K562 (cell line): ENCODE measurements around the gene RAMP2. TPM values are rescaled to one million over a fixed set of nuclear protein-coding genes. Genes with fewer than 3 reads are reported as not detected.

Source experiments
- ATAC-seq: fragments of 200-7000 bp; cut with Tn5 transposase; 3 replicates; pipeline ENCODE4 v1.9.1; 2020; ENCODE audit warnings: moderate library complexity
- BruUV-seq: library from RNA; stranded (reverse); fragments of 400-500 nt; replicated peaks from 2 replicates; lab custom pipeline; 2021; lab: Mats Ljungman, UMichigan
- CTCF ChIA-PET: fragments of 300-600 bp; formaldehyde crosslinking; extraction: SDS; loops from one replicate; lab custom pipeline; 2021; ENCODE audit warnings: low intra/inter-chr PET ratio; lab: Yijun Ruan, JAX
- POLR2A ChIA-PET: fragments of 300-600, 350-650 bp; sonication (Branson Sonifier 250); formaldehyde crosslinking; extraction: SDS; loops from one replicate; lab custom pipeline; 2021; ENCODE audit warnings: antibody characterized with exemption, inconsistent platforms; lab: Yijun Ruan, JAX
- DNase-seq, 4 experiments: peaks; one replicate each; pipeline versions ENCODE4 v3.0.0 to v3.0.0-alpha.2; 2011 to 2018; ENCODE audit warnings: low spot score in 3 of 4, mixed read lengths in 3 of 4; ENCODE audit errors: extremely low read depth in 1 of 4
- FAIRE-seq: peaks from 2 replicates; lab custom pipeline; 2011; peaks lifted over from hg19 to GRCh38; lab: Jason Lieb, UNC
- H2AFZ ChIP-seq: 2 replicates; pipeline ENCODE4 v1.6.0; 2011; ENCODE audit warnings: low read depth, low read length, control low read depth, inconsistent platforms
- H3K27ac ChIP-seq: fragments of 200-600 bp; 3 replicates; pipeline ENCODE4 v1.8.0; 2011; ENCODE audit warnings: low read depth, mild to moderate bottlenecking, control low read depth, inconsistent platforms, low read length, moderate library complexity, mixed read lengths; ENCODE audit errors: extremely low read depth
- H3K27me3 ChIP-seq, 2 experiments: fragments of 300-600 bp in 1 of 2; 2 replicates in 1 of 2; 3 replicates in 1 of 2; pipeline versions ENCODE4 v1.6.0 to v1.8.0; 2011; ENCODE audit warnings: inconsistent platforms in 2 of 2, low read length in 2 of 2, mild to moderate bottlenecking in 1 of 2, mixed read lengths in 1 of 2, moderate library complexity in 1 of 2; ENCODE audit not compliant: control insufficient read depth in 2 of 2, insufficient read depth in 2 of 2
- H3K36me3 ChIP-seq: fragments of 300-600 bp; 3 replicates; pipeline ENCODE4 v1.8.0; 2011; ENCODE audit warnings: mild to moderate bottlenecking, low read length, inconsistent platforms; ENCODE audit not compliant: control insufficient read depth, insufficient read depth
- H3K4me1 ChIP-seq, 2 experiments: fragments of 200-600 bp in 1 of 2; replicated peaks in 1 of 2; 2 replicates in 1 of 2; 3 replicates in 1 of 2; pipeline versions ENCODE4 v1.5.1 to v1.8.0; 2011; ENCODE audit warnings: inconsistent platforms in 2 of 2, low read length in 2 of 2, mild to moderate bottlenecking in 1 of 2, mixed read lengths in 1 of 2, moderate library complexity in 1 of 2; ENCODE audit not compliant: control insufficient read depth in 2 of 2, insufficient read depth in 2 of 2
- H3K4me2 ChIP-seq: 2 replicates; pipeline ENCODE4 v1.6.1; 2011; ENCODE audit warnings: low read length, control low read depth, inconsistent platforms, mixed read lengths; ENCODE audit not compliant: insufficient read depth
- H3K4me3 ChIP-seq: fragments of 200-600 bp; sonication (generic), shearing (Covaris generic); 2 replicates; pipeline ENCODE4 v1.5.1; 2016; ENCODE audit warnings: control low read depth, inconsistent platforms
- H3K79me2 ChIP-seq: fragments of 200-600 bp; 3 replicates; pipeline ENCODE4 v1.8.0; 2011; ENCODE audit warnings: low read length, inconsistent platforms; ENCODE audit not compliant: control insufficient read depth, insufficient read depth
- H3K9ac ChIP-seq, 2 experiments: 2 replicates each; pipeline versions ENCODE4 v1.6.0 to v1.6.1; 2011; ENCODE audit warnings: low read depth in 2 of 2, low read length in 2 of 2, control low read depth in 1 of 2, inconsistent platforms in 1 of 2, mild to moderate bottlenecking in 1 of 2, mixed read lengths in 1 of 2; ENCODE audit not compliant: insufficient read depth in 1 of 2
- H3K9me1 ChIP-seq: one replicate; pipeline ENCODE4 v1.6.0; 2011; ENCODE audit warnings: inconsistent platforms, mild to moderate bottlenecking, low read length, moderate library complexity; ENCODE audit not compliant: control insufficient read depth, insufficient read depth
- H3K9me3 ChIP-seq: replicated peaks from 2 replicates; pipeline ENCODE4 v1.5.1; 2011; ENCODE audit warnings: low read depth, low read length, inconsistent platforms; ENCODE audit not compliant: control insufficient read depth, insufficient read depth
- H4K20me1 ChIP-seq: replicated peaks from 2 replicates; pipeline ENCODE4 v1.6.1; 2011; ENCODE audit warnings: low read length, inconsistent platforms, mixed read lengths; ENCODE audit not compliant: control insufficient read depth, insufficient read depth
- MAFG ChIP-seq: fragments of 450-650 bp; conservative IDR thresholded peaks from 2 replicates; pipeline ENCODE4 v1.6.1; 2016; ENCODE audit warnings: missing genetic modification characterization, missing compliant biosample characterization
- SMARCE1 ChIP-seq: fragments of 450-650 bp; IDR thresholded peaks from 2 replicates; pipeline ENCODE4 v1.7.1; 2016; ENCODE audit warnings: mild to moderate bottlenecking
- ZBTB7A ChIP-seq: IDR thresholded peaks from 2 replicates; pipeline ENCODE4 v1.6.1; 2011; ENCODE audit warnings: low read depth, mild to moderate bottlenecking, low read length, moderate library complexity, borderline replicate concordance; ENCODE audit not compliant: control insufficient read depth
- ZNF436 ChIP-seq: fragments of 250-450, 450-650 bp; sonication (Bioruptor Pico); formaldehyde crosslinking; IDR thresholded peaks from 2 replicates; pipeline ENCODE4 v1.7.0; 2020; ENCODE audit warnings: mild to moderate bottlenecking
- ZNF780A ChIP-seq: fragments of 250-450 bp; sonication (Bioruptor Pico); IDR thresholded peaks from 2 replicates; pipeline ENCODE4 v1.5.0; 2021; ENCODE audit warnings: mild to moderate bottlenecking
- WGBS: fragments of 100-300 bp; shearing (Covaris generic); methylation state at CpG from one replicate; pipeline ENCODE4 v1.1.6; 2016; ENCODE audit warnings: low coverage, mixed read lengths; ENCODE audit not compliant: insufficient coverage; ENCODE audit errors: missing lambda C conversion rate; 5-methylcytosine and 5-hydroxymethylcytosine counted together
- in situ Hi-C: fragments of 300-500 bp; cut with MboI; formaldehyde crosslinking; loops from 4 replicates; pipeline ENCODE4 v1.15.0; 2018; ENCODE audit warnings: inconsistent platforms, mixed read lengths
- intact Hi-C: fragments of 100-400 bp; cut with micrococcal nuclease; formaldehyde crosslinking; loops from 2 replicates; pipeline ENCODE4 v1.14.2; 2022
- polyA plus RNA-seq, 8 experiments: library from polyadenylated mRNA; depleted of rRNA in 4 of 8; stranded (reverse) in 5 of 8; unstranded in 3 of 8; fragments of >200 nt; fragmentation: Nextera tagmentation in 2 of 8; fragmentation: Illumina TruSeq in 1 of 8; extraction: Ambion mirVana in 2 of 8; extraction: Trizol in 1 of 8; gene quantifications; 2 replicates each; pipeline versions ENCODE4 v1.2.1 to v1.2.3, GENCODE V29; 2011 to 2014; ENCODE audit warnings: inconsistent platforms in 1 of 8, missing spikeins in 1 of 8
- total RNA-seq, 7 experiments: library from RNA; depleted of rRNA in 6 of 7; stranded (reverse); fragments of >200 nt in 6 of 7; fragmentation: Illumina TruSeq in 2 of 7; extraction: Trizol in 2 of 7; gene quantifications; 2 replicates each; pipeline versions ENCODE4 v1.2.1 to v1.2.3, GENCODE V29; 2011 to 2021; ENCODE audit warnings: low replicate concordance in 1 of 7

The RAMP2 gene
- total and polyA plus RNA-seq, 9 of the 15 experiments (the other 6 are each of a cell fraction or from before 2014, with no cell fraction given): not detected

GRCh38 chr17:42759982-42760651 is 910 bp upstream of the RAMP2 start:
- Histone ChIP-seq H3K79me2 (no peaks in the 10 kb centered on the region), H3K9me3 (no peaks in the 10 kb centered on the region), H3K4me3 (no peak overlapping the region), H3K27me3 (no peaks in the 10 kb centered on the region), H3K9ac (no peak overlapping the region; a peak in 1 of 4 replicates), H3K9me1 (no peaks in the 10 kb centered on the region), H3K4me1 (peaks cover 6 to 18% of the 10 kb centered on the region in 2 experiments; a peak in 3 of 5 replicates), H3K36me3 (no peaks in the 10 kb centered on the region), H3K4me2 (no peak overlapping the region), H4K20me1 (no peaks in the 10 kb centered on the region), H3K27ac (no peak overlapping the region), H2AFZ (no peak overlapping the region)
- in situ Hi-C loops: no loop called here
- TF ChIP-seq ZNF780A (no peak), SMARCE1 (no peak), ZNF436 (CRISPR knock-in tag) (no peak), MAFG (tag) (no peak), ZBTB7A (no peak)
- CTCF ChIA-PET: no interaction called here
- FAIRE-seq (peak; percentile 26), DNase-seq (peak in 1 of 4 experiments; percentile 5), ATAC-seq (no peak)
- BruUV-seq: no TSS peak
- intact Hi-C loops: loop anchor here (5.0 kb wide), 1 partner anchor 183 kb away; the partner anchor contains the start of gene PSMC3IP
- WGBS: 40% methylated on average over 10 of the region's 11 CpGs
- POLR2A ChIA-PET: interaction anchor here (0.7 to 1.4 kb wide), 5 partner anchors 9 to 13 kb away, joined by 3 to 6 read pairs (median 5); partner anchors contain the start of gene VPS25
